ENCODE data around the gene MECR. TPM values are rescaled to one million over a fixed set of nuclear protein-coding genes. Genes with fewer than 3 reads are reported as not detected.

MECR gene
- total and polyA plus RNA-seq, 2 experiments from 2014 or later = 25.7 to 32.3 TPM

GRCh38 chr1:29245261-29245660 lies 14.5 kb upstream of the MECR start (continued):
- TF ChIP-seq ZNF462 (CRISPR knock-in tag; IDR thresholded peaks at IDR 0.05) (no peak), CREB1 (CRISPR knock-in tag; IDR thresholded peaks at IDR 0.05; ENCODE audit: low read depth) (no peak), ZNF114 (CRISPR knock-in tag; IDR thresholded peaks at IDR 0.05) (no peak)

DNA sequence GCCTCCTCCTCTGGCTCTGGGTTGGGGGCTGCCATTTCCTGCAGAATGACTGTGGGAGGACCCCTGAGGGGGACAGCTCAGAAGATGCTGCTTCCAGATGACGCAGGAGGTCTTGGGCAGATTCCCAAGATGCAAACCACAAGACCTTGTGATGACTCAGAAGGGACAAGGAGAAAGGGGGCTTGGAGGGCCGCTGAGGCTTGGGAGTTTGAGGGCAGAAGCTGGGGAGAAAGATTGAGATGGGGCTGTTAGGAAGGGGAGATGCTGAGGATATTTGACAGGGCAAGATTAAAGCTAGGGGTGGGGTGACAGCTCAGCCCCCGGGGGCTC lies 13.1 kb upstream of the MECR start:
- H3K4me1 ChIP-seq (ENCODE audit: insufficient read depth) = peaks cover 23% of the 10 kb centered on the region
- Mint-ChIP-seq H3K36me3 (ENCODE audit: low read depth) (no peaks in the 10 kb centered on the region), H3K4me1 (peaks cover 35% of the 10 kb centered on the region), H3K27ac (no peak overlapping the region), H3K27me3 (ENCODE audit: insufficient read depth, low read depth, poor library complexity) (peaks cover 22% of the 10 kb centered on the region), H3K4me3 (no peak overlapping the region), H3K9me3 (no peaks in the 10 kb centered on the region)
- DNase-seq (ENCODE audit: low spot score) = no peak
- no peaks in the 10 kb centered on the region for H3K9me2 ChIP-seq (ENCODE audit: insufficient read depth)
- no peaks in the 10 kb centered on the region; the same call in 1 of the 2 replicates for H4K20me1 ChIP-seq (replicated peaks; ENCODE audit: insufficient read depth)
- ATAC-seq = no peak
- peaks cover 12% of the 10 kb centered on the region for H3K27me3 ChIP-seq (ENCODE audit: insufficient read depth)
- no peaks in the 10 kb centered on the region for H3K36me3 ChIP-seq (ENCODE audit: insufficient read depth)
- H3K79me2 ChIP-seq (replicated peaks; ENCODE audit: insufficient read depth) = peaks cover 10% of the 10 kb centered on the region; the same call in 1 of the 2 replicates
- no peak overlapping the region for H3K4me3 ChIP-seq
- H2AFZ ChIP-seq = no peak overlapping the region
- no peak overlapping the region for H3K4me2 ChIP-seq
- H3K27ac ChIP-seq (ENCODE audit: low read depth) = no peak overlapping the region
- H3F3A ChIP-seq (replicated peaks; ENCODE audit: low read depth) = peaks cover 5% of the 10 kb centered on the region
- no peak for TF ChIP-seq REST (IDR thresholded peaks at IDR 0.05; ENCODE audit: unreplicated experiment)
- TF ChIP-seq STAT1 (IDR thresholded peaks at IDR 0.05; ENCODE audit: unreplicated experiment) = no peak
- no peak for TF ChIP-seq ETS1 (IDR thresholded peaks at IDR 0.05)
- no peak for TF ChIP-seq CTCF (conservative IDR thresholded peaks at IDR 0.05; ENCODE audit: low read depth in 2 of 2)
- TF ChIP-seq ZNF114 (CRISPR knock-in tag; IDR thresholded peaks at IDR 0.05) = no peak
- no peak for TF ChIP-seq JUNB (IDR thresholded peaks at IDR 0.05; ENCODE audit: unreplicated experiment)
- no peak for TF ChIP-seq CREB1 (CRISPR knock-in tag; IDR thresholded peaks at IDR 0.05; ENCODE audit: low read depth)
- TF ChIP-seq EZH2 (IDR thresholded peaks at IDR 0.05; ENCODE audit: low read depth, unreplicated experiment) = no peak
- TF ChIP-seq ZNF331 (CRISPR knock-in tag; IDR thresholded peaks at IDR 0.05; ENCODE audit: low read depth) = no peak
- TF ChIP-seq POLR2AphosphoS5 (IDR thresholded peaks at IDR 0.05; ENCODE audit: low read depth) = no peak
- TF ChIP-seq EZH2phosphoT487 (IDR thresholded peaks at IDR 0.05; ENCODE audit: unreplicated experiment) = no peak
